GM21717 (cell line): ENCODE results near the gene NUP210.
"Not testable (repeated sequence)": the region's sequence is repeated elsewhere in the genome, so short reads cannot be mapped to it uniquely, and the experiment has no call there.

Experiments used
- ATAC-seq: cut with Tn5 transposase; IDR thresholded peaks from one replicate; pipeline ENCODE4 v1.9.1; 2021; ENCODE audit warnings: mild to moderate bottlenecking, moderate library complexity; ENCODE audit not compliant: unreplicated experiment

Gene NUP210

DNA sequence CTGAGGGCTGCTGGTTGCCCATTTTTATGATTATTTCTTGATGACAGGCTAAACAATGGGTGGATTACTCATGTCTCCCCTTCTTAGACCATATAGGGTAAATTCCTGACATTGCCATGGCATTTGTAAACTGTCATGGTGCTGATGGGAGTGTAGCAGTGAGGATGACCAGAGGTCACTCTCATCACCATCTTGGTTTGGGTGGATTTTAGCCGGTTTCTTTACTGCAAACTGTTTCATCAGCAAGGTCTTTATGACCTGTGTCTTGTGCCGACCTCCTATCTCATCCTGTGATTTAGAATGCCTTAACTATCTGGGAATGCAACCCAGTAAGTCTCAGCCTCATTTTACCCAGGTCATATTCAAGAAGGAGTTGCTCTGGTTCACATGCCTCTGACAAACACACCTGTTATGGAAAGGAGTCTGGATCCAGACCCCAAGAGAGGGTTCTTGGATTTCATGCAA is 10.3 kb upstream of the NUP210 start:
- not testable (repeated sequence) for ATAC-seq

DNA sequence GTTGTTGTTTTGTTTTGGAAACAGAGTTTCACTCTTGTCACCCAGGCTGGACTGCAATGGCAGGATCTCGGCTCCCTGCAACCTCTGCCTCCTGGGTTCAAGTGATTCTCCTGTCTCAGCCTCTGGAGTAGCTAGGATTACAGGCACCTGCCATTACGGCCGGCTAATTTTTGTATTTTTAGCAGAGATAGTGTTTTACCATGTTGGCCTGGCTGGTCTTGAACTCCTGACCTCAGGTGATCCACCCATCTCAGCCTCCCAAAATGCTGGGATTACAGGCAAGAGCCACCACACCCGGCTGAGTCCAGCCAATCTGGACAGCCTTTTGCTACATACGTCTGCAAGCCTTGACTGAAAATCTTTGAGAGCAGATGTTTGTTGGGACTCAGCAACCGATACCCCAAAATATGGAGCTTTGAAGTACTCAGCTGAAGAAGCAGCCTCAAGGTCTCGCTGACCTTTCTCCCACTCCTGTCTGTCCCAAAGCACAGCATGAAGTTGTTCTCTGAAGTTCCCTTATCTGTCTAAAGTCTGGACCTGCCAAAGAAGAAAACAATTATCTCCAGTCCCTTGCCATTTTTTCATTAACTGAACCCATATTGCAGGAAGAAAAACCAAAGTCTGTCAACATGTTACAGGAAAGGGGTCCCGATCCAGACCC is 9.6 kb upstream of the NUP210 start:
- ATAC-seq = no peak

DNA sequence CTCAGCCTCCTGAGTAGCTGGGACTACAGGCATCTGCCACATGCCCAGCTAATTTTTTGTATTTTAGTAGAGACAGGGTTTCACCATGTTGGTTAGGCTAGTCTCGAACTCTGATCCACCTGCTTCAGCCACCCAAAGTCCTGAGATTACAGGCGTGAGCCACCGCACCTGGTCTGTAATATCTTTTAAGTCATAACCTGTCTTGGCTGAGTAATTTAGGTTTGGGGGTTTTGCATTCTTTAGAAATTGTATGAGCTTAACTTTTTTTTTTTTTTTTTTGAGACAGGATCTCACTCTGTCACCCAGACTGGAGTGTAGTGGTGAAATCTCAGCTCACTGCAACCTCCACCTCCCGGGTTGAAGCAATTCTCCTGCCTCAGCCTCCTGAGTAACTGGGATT is 8.6 kb upstream of the NUP210 start:
- ATAC-seq = not testable (repeated sequence)

DNA sequence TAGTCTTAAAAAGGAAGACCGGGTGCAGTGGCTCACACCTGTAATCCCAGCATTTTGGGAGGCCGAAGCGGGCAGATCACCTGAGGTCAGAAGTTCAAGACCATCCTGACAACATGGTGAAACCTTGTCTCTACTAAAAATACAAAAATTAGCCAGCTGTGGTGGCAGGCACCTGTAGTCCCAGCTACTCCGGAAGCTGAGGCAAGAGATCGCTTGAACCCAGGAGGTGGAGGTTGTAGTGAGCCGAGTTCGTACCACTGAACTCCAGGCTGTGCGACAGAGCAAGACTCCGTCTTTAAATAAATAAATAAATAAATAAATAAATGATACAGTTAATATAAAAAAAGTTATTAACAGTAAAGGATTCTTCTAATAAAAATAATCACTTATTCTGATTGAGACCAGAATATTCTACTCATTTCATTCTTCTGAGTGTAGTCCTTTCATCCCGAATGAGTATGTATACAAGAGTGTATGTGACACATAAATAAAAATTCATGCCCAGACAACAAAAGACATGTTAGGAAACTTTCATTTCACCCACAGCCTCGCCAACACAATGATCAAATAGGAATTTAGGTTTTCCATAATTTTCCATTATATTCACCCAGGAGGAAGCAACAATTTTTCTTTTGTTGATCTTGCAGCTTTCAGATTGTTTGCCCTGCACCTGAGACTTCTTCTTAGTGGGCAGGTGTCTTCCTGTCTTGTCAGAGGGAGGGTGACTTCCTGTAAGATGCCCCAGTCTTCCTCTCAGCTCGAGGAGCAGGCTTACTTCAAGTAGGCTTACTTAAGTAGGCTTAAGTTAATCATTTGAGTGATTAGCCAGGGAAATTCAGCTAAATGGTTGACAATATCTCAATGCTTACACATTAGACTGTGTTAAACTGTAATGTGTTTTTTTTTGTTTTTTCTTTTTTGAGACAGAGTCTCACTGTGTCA is 7.8 kb upstream of the NUP210 start:
- no peak for ATAC-seq

DNA sequence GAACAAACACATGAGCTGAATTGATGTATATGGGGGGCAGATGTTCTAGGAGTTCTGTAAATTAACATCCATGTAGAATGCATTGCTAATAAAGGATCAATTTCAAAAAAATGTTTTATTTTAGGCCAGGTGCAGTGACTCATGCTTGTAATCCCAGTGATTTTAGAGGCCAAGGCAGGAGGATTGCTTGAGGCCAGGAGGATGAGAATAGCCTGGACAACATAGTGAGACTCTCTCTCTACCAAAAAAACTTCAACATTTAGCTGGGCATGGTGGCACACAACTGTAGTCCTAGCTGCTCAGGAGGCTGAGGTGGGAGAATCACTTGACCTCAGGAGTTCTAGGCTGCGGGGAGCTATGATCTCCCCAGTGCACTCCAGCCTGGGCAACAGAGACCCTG is 6.5 kb upstream of the NUP210 start:
- no peak for ATAC-seq

DNA sequence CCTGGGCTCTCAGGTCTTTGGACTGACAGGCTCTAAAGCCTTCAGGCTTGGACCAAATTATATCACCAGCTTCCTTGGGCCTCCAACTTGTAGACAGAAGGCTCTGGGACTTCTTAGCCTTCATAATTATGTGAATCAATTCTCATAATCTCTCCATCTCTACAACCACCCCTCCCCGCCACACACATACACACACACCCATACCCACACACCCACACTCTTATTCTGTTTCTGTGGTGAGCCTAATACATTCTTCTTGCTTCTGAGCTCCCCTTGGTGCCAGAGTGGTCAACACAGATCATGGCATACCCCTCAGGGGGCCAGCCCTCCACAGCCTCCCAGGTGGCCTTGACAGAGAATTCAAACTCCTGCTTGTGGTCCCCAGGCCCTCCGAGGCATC is 5.6 kb upstream of the NUP210 start:
- ATAC-seq = no peak

DNA sequence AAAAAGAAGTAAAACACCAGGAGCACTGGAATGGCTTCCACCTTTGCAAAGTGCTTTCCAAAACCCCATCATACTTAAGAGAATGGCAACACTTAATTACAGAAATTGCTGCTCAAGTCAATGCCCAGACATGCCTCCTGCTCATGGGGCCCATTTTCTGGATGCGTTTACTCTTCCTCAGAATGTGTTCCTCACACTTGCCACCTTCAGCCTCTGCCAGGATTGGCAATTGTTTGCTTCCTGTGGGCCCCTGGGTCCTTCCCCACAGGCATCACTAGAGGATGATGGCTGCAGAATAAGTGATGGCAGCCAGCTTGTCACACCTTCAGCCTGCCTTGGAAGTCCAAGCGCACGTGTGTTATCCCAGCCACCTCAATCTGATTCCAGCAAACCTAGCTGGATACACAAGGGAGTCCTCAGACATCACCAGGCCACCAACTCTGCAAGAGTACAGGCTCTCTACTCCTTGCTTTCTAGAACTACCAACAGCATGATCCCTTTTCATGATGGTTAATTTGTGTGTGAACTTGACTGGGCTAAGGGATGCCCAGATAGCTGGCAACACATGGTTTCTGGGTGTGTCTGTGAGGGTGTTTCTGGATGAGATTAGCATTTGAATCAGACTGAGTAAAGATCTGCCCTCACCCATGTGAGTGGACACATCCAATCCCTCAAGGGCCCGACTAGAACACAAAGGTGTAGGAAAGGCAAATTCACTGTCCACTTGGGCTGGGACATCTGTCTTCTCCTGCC is 4.9 kb upstream of the NUP210 start:
- ATAC-seq = no peak

DNA sequence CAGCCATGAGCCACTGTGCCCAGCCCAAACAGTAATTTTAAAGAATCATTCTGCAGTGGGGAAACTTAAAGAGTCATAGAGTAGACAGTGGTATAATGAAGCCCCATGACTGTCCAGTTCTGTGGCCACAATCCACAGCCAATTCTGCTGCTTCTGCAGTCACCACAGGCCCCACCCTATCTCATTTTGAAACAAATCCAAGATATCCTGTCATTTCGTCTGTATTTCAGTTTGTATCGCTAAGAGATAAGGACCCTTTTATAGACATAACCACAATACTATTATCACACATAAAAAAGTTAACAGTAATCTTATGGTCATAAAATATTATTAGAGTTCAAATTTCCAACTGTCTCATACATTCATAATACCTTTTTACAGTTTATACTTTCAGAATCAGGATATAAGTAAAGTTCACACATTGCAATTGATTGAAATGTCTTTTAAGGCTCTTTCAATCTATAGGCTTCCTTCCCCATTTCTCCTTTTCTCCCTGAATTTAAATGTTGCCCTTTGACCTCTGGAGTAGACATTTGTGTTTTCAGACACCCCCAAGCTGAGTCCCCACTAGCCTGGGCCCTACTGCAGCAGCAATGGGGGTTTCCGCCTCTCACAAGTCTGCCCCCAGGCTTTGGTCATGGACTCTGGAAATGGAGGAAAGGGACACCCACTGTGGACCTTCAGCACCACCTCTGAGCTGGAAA is 4.2 kb upstream of the NUP210 start:
- ATAC-seq = no peak

DNA sequence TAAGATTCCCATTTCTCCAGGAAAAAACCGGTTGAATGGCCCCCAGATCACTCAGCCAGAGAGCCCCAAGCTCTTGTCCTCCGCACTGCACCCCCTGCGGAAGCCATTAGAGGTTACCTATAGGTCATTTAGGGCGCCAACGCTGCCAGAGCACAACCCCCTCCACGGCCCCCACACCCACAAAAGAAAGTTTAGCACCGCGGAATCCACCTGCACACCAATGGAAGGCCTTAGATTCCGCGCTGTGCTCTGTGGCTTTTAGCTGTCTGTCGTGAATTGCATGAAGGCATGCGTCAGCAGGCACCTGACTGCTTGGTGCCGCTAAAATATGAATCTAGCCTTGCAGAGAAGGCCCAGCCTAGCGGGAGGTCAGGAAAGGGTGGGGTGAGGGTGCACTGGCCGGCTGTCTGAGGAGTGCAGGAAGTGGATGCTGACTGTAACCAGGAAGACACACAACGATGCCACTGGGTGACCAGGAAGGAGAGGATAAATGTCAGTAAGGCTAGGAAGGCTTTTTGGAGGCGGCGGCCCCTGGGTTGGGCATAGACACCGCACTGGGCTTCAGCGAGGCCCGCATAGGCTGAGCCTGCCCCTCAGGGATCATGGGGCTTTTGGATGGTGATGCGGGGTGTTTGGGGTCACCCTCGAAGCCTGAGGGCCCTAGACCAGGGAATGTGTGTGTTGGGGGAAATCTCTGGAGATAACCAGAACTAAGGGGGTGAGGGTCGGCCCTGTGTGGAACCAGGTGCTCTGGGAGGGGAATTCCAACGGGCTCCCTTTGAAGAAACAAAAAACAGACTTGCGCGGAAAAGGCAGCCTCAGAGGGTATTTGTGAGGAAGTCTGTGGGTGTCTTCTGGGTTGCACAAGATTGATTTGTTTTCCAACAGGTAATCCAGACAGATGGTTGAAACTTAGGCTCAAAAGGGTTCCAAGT is 976 bp upstream of the NUP210 start:
- no peak for ATAC-seq

DNA sequence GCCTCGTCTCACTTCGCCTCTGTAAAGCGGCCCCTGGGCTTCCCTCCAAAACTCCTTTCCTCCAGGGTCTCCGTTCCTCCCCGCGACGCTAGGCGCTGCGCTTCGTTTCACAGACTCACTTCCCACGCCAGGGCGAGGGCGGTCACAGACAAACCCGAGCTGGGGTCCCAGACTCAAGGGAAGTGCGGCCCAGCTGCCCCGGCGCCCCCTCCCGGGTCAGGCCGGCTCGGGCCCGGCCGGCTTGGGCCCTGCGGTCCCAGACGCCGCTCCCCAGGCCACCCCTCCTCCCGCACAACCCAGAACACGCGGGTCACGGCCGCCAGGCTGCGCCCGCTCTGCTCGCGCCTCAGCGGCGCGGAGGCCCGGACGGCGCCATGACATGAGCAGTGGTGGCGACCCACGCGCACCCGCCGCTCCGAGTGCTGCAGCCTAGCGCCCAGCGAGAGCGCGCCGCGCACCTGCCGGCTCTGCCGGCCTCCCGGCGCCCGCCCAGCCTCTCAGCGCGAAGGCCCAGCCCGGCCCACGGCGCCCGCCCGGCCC is 547 bp downstream of the NUP210 start:
- peak; percentile 51 for ATAC-seq

DNA sequence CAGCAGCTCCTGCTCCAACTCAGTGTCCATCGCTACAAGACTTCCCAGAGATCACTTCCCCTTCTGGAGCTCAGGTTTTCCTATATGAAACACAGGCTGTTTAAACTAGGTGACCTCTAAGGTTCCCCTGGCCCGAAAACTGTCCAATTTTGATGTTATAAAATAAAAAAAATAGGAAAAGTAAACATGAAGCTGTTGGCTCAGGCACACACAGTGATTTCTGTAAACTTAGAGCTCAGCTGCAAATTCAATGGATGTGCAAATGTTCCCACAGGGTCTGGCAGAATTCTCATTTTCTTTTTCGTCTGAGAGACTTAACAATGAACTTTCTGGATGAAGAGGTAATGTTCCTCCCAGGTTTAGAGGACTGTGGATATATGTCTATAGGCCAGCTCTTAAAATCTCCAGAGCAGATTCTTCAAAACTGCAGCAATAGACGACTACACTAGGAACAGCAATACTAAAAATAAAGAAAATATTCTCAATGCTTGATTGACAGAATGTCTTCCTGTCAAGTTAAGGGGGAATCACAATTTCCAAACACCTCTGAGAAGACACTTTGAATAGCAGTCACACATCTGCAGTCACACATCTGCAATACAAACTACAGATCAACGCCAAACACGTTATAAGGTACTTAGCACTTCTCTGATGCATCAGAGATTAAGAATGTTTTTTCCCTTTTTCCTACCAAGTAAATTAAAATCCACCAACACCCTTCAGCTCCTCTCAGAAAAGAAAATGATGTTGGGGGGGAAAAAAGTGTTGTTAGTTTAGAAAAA is 2.8 kb downstream of the NUP210 start:
- no peak for ATAC-seq

DNA sequence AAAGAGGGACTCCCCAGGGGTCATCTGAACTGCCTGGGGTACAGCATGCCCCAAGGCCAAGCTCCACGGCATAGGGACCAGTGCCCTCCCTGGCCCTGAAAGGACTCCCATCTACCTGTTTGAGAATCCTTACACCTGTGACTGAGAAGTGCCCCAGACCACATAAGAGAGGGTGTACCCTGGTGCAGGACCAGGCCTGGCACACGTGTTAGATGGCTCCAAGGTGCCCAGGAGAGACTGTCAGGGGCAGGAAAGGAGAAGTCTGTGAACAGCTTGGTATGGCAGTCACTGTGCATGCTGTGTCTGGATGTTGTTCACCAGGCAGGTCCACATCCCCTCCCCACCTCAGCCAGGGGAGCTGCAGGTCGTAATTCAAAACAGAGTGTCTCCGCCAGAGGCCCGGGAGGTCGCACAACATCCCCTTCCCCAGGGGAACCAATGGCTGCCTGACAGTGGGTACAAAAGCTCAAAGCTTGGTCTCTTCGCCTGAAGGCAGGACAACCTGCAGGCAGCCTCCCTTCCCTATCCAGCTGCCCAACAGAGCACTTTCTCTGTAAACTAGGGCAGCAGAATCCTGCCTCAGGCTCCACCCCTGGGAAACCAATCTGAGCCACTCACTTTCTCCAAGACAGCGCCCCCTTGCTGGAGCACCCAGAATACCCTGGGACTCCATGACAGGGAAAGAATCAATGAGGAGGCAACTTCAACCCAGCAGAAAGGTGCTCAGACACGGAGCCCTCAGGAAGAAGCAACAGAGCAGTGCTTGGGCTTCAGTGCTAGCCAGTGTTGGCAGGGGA is 3.9 kb downstream of the NUP210 start:
- no peak for ATAC-seq

DNA sequence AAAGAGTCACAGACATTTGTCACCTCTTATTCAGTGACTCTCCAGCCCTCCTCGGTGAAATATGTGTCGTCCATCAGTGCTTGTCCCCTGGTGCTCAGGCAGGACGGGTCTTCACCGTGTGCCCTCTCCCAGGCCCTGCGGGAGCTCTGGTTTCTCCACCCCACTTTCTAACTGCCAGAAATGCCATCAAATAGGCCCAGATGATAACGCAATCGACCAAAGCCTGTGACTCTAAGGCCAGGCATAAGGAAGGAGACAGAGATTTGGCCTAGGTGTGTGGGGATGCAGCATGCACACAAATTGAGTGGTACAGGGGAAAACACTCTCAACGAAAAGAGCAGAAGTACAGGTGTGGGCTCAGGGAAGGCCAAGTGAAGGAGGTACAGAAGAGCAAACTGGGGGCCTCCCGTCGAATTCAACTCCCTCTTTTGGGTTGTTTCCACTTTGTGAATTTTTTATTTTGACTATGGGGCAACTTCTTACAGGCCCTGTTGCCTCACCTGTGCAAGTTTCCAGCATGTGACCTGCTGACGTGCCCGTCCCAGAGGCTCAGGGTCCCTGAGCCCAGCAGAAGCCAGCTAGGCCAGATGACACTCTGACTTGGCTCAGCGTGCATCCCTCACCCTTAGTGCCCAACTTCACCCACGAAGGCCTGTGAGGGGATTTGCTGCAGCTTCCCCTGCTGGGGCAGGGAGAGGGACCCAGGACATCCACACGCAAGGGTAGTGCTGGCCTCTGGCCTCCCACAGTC is 4.7 kb downstream of the NUP210 start:
- no peak for ATAC-seq

DNA sequence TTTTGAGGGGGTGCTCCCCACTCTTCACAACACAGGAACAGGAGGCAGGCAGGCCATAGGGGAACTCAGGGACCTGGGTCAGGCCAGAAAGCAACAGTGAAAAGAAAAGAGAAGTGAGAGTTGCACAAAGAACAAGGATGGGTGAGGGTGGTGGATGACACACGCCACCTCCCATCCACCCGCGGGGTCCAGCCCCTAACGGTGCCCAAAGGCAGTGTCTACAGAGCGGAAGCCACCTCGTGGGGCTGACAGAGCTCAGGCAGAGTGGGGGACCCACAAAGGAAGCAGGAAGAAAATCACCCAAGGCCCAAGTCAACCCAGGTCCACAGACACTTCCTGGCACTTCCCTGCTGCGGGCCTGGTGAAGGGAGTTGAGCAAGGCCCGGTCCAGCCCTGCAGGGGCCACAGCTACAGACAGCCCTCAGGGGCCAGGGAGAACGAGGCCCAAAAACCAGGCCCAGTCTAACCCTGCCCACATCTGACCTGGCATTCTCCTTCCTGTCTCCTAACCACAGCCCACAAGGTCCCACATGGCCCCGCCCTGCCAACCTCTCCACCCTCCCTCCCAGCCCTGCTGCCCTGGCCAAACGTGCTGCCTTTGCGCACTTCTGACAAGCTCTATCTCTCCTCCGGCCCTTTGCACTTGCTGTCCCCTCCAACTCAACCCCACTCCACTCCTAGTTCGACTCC is 5.9 kb downstream of the NUP210 start:
- peak; percentile 89 for ATAC-seq

DNA sequence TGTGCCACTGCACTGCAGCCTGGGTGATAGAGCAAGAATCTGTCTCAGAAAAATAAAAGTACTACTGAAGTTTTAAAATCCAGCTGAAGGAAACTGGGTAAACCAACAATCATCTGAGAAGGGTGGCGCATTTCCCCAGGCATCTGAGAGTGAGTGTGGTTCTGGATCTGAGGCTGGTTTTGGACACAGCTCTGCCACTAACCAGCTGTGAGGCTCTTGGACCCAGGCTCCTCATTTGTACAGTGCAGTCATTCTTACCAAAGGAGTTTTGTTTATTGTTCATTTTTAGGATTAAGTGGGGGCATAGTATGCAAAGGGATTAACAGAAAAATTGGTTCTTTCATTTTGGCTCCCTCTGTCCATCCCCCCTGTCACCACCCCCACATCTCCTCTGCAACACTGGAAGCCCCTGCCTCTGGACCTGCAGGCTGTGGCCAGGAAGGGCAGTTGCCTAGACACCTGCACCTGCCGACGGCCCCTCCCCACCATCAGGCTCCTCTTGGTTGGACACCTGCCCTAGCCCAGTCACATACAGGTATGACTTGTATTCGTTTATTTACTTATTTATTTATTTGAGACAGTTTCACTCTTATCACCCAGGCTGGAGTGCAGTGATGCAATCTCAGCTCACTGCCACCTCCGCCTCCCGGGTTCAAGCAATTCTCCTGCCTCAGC is 8.8 kb downstream of the NUP210 start:
- ATAC-seq = no peak

DNA sequence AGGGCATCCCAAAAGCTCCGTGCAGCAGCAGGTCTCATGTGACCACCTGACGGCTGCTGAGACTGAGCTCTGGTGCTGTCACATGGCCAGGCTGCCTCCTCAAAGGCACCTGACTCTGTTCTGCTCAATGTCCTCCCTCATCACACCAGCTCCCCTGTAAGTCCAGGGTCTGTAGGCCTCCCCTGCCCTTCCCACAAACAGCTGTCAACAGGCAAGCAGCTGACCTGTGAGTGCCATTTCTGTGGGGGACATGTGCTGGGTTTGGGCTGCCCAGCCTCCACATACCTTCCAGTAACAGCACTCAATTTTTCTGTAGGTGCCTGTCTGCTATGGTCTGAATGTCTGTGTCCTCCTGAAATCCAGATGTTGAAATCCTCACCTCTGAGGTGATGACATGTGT is 11.2 kb downstream of the NUP210 start:
- ATAC-seq = no peak
